Measurements from ENCODE around the gene RPSA.
A peak's percentile ranks its signal among the peaks of the same experiment; 100 is the strongest.
"Not testable (repeated sequence)": the region's sequence is repeated elsewhere in the genome, so short reads cannot be mapped to it uniquely, and the experiment has no call there.

The RPSA gene

DNA sequence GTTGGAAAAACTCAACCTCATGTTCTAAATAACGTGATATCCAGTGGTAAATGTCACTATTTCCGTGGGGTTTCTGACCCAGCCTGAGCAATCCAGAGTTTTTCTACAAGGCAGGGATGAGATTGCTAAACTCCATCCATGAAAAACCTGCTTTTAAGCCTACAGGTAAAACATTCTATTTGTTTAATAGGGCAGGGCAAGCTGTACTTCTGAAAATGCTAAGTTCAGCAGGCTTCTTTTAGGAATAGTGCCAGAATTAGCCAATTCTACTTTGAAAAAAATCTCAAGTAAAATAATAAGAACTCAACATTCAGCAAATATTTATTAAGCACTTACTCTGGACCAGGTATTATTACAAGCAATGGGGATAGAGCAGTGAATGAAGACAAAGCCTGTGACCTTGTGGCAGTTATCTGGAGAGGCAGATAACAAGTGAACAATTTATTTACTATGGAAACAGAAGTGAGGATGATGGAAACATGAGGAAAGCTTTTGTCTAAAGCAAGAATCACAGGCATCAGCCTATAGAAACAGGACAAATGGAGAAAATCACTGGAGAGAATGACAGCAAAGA lies 13.3 kb downstream of the RPSA start:
- no peak for DNase-seq (ENCODE audit: low spot score)

DNA sequence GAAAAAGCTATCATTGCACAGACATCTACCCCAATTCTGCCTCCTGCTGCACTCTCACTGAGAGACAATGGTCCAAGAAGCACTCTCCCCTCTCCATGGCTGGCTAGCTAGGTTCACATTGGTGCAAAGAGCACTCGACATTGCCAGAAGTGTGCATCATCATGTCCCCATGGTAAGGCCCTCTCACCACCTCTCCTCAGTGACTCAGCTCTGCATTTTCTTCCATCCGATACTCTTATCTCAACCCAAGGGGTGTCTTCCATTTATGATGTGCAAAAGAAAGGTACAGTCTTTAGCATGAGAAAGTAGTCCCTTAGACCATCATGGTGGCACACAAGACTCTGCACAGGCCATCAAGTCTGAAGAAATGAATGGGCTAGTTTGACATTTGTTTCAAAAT lies 14.0 kb downstream of the RPSA start:
- no peak for DNase-seq (ENCODE audit: low spot score)

DNA sequence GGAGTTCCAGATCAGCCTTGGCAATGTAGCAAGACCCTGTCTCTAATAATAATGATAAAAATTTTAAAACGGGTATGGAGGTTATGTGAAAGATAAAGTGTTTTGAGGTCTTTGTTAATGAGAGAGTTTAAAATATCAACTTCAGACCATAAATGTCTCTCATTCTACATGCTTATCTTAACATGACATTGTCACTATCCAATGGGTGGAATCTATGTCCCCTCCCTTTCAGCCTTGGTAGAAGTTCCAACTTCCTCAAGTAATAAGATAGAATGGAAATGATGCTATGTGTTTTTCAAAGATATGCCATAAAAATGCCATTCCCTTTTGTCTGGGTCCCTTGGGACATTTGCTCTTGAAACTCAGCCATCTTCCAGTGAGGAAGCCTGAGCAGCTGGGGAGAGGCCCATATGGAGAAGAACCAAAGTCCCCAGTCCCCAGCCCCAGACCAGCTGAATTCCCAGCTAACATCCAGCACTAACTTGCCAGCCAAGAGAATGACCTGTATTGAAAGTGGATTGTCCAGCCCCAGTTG lies 17.0 kb downstream of the RPSA start:
- DNase-seq (ENCODE audit: low spot score): no peak

DNA sequence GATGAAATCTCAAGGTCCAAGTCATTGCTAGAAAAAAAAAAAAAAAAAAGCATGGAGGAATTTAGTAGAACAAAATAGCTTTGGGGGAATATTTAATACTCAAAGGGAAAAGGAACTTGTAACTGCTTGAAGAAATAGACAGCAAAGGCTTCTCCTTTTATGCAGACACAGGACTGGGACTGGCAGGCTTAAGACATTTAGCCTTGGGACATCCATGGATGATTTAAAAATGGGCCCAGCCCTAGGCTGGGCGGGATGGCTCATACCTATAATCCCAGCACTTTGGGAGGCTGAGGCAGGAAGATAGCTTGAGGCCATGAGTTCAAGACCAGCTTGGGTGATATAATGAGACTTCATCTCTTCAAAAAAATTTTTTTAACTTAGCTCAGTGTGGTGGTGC lies 19.8 kb downstream of the RPSA start:
- no peak for DNase-seq (ENCODE audit: low spot score)

DNA sequence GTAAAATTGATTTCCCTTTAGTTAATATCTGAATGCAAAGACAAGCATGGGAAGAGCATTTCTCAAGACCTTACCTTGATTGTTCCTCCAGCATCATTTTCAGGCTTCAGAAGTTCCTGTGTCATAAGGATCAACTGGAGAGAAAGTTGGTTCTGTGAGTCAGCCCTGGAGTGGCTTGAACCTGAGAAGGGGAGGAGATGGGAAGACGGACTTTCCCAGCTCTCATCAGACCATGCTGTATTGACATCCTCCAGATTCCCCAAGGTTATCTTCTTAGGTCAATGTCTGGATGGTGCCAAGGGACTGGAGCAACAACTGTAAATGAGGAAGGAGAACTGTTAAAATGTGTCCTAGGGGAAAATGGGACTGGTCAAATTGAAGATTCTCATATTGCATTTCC lies 21.0 kb downstream of the RPSA start:
- no peak for DNase-seq (ENCODE audit: low spot score)

DNA sequence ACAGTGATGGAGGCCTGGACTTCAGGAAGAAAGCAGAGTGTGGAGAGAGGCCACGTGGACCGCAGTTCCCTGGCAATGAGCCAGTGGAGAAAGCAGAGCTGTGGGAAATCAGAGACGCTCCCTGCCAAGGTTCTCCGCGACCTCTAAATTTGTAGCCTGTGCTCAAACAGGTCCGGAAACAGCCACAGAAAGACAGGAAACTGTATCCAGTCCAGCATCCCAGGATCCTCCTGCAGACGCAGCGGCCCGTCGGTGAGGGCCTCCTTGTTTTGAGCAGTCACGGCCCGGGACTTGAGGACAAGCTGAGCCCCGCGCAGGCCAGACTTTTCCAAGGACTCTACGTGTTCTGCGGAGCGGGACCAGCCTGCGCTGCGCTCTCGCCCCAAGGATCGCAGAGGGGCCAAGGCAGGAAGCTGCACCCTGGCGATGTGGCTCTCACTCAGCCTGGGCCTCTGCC lies 22.3 kb downstream of the RPSA start:
- DNase-seq (ENCODE audit: low spot score): no peak

DNA sequence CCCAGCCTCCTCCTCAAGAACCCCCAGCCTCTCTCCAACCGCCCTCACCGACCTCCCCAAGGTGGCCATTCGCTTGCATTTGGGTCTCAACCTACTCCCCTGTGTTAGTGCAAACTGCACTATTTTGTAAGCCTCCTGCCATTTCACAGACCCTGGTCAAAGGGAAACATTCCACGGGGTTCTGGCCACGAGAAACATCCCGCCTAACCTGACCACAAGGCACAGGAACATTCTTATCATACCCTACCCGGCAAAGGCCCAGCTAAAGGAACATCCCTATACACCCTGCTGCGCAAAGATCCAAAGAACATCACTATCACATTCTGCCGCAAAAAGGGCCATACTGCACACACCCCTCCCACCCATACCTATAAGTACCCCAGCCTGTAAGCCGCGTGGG lies 22.9 kb downstream of the RPSA start:
- DNase-seq (ENCODE audit: low spot score): no peak

DNA sequence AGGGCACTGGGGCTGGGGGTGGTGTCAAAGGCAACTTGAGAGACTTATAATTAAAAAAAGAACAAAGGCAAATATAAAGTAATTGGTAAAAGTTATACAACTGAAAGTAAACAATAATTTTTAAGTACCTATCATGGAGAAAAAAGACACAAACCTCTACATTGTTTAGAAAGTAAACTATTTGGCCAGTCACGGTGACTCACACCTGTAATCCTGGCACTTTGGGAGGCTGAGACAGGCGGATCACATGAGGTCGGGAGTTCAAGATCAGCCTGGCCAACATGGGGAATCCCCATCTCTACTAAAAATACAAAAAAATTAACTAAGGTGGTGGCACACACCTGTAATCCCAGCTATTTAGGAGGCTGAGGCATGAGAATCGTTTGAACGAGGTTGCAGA lies 25.8 kb downstream of the RPSA start:
- no peak for DNase-seq (ENCODE audit: low spot score)

DNA sequence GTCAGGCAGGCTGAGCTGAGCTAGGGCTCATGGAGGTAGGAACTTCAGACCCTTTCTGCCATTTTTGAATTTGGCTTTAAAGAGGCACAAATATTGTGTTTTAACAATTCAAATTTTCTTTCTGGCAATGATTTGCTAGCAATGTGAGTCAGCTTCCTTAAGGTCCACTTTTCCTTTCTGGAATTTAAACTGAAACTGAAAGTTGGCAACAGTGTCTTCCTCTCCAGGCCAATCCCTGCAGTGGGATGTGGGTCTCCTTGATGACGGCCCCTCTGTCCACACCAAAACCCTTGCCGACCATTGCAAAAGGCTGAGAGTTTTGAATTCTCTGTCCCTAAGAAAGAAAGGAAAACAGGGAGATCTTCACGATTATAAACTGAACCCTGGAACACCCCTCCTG lies 27.1 kb downstream of the RPSA start:
- no peak for DNase-seq (ENCODE audit: low spot score)

DNA sequence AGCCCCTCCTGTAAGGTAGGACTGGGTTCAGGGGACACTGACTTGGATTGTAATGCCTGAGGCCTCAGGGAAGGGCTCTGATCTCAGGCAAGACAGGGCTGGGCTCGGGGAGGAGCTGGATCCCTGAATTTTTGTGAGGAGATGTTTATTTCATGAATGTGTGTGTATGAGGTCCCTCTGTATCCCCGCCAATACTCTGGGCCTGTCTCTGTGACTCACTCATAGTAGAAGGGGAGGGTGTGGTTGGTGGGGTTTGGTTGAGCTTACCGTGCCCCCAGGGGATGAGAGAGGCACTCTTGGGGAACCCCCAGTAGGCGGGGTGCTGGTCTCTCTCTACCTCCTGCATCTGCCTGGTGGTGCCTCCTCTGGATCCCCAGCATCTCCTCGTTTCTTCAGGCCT lies 28.1 kb downstream of the RPSA start:
- DNase-seq (ENCODE audit: low spot score): no peak

DNA sequence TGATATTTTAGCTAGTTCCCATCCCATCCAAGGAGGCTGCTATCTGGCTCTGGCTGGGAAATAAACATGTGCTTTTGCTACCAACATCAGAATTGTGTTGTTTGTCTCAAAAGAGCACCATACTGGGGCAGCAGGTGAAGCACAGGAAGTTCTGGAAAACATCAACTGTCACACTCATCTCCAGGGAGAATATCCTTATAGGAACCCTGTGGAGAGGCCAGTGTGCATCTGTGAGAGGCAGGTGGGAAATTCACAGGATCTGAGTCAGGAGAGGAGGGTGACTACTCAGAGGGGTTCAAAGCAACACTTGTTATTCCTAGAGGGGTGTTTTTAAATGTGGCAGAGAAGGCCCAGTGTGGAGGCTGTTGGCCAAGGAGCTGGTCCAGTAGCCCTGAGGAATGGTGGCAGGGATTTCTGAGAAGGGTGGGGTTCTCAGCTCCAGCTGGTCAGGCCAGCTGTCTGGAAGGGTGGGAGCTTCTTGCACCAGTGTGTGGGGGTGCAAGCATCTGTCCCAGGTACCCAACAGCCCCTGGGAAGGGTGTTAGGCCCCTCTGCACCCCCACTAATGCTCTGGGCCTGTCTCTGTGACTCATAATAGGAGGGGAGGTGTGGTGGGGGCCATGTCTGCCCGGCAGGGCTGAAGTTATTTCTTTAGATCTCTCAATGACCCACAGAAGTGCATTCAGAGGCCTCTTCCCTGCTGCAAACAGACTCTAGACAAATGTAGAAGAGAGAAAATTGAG lies 28.7 kb downstream of the RPSA start:
- no peak for DNase-seq (ENCODE audit: low spot score)

DNA sequence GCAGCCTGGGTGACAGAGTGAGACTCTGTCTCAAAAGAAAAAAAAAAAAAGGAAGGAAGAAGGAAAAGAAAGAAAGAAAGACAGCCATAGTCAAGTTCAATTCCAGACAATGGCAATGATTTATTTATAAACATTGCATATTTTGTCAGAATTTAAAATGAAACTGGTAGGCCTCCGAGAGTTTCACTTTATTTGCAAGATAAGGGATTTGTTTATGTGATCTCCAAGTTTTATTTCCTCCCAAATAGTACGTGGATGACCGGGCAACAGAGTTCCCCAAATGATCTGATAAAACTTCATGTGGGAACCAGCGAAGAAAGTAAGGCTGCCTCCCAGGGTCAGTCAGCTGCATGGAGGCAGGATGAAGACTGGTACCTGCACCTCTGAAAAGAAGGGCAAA lies 32.4 kb downstream of the RPSA start:
- no peak for DNase-seq (ENCODE audit: low spot score)

DNA sequence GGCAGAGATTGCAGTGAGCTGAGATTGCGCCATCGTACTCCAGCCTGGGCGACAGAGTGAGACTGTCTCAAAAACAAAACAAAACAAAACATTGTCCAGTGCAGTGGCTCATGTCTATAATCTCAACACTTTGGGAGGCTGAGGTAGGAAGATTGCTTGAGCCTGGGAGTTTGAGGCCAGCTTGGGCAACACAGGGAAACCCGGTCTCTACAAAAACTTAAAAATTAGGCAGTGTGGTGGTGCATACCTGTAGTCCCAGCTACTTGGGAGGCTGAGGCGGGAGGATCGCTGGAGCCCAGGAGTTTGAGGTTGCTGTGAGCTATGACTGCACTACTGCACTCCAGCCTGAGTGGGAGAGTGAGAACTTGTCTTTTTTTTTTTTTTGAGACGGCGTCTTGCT lies 33.8 kb downstream of the RPSA start:
- DNase-seq (ENCODE audit: low spot score): no peak

DNA sequence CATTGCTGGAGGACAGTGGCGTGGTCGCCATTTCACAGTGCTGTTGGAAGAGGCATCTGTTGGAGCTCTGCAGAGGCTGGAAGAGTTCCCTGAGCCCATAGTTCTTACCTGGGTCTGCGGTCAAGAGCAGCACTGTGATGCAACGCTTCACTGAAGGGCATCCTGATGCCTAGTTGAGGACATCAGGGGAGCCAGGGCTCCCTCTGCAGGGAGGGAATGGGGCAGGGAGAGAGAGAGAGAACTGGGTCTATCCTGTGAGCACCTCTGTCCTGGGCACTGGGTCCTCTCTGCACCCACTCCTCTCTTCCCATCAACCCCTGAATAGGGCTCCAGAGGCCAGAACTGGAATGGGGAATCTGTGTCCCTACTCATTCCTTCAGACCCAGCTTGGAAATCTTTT lies 37.0 kb downstream of the RPSA start:
- no peak for DNase-seq (ENCODE audit: low spot score)

DNA sequence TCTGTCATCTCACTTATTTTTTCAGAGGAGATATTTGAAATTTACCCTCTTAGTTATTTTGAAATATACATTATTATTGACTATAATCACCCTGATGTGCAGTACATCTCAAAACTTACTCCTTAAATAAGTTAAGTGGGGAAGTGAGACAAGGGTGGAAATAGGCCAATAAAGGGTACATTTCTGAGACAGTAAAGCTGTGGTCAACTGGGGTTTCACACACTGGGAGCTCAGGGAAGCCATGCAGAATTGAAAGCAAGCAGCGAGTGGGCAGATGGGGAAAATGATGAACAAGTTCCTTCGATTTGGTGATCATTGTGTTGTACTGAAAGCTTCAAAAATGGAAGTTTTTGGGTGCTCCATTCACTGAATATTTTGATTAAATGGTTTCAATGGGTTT lies 39.4 kb downstream of the RPSA start:
- no peak for DNase-seq (ENCODE audit: low spot score)

DNA sequence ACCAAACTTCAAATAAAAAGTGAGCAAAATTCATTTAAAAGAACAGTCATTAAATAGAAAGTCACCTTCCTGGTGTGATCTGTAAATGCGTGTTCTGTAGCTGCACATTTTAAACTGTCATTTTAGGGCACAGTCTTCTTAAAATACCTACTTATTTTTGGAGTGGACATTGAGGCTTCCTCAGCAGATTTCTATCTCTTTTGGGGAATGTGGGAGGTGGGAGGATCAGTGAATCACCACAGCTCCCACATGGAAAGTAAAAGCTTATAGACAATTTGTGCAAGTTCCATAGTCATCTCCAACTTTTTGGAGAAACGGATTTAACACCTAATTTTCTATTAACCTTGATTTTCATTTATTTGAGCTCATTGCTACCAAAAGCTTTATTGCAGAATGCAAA lies 39.9 kb downstream of the RPSA start:
- DNase-seq (ENCODE audit: low spot score): no peak

DNA sequence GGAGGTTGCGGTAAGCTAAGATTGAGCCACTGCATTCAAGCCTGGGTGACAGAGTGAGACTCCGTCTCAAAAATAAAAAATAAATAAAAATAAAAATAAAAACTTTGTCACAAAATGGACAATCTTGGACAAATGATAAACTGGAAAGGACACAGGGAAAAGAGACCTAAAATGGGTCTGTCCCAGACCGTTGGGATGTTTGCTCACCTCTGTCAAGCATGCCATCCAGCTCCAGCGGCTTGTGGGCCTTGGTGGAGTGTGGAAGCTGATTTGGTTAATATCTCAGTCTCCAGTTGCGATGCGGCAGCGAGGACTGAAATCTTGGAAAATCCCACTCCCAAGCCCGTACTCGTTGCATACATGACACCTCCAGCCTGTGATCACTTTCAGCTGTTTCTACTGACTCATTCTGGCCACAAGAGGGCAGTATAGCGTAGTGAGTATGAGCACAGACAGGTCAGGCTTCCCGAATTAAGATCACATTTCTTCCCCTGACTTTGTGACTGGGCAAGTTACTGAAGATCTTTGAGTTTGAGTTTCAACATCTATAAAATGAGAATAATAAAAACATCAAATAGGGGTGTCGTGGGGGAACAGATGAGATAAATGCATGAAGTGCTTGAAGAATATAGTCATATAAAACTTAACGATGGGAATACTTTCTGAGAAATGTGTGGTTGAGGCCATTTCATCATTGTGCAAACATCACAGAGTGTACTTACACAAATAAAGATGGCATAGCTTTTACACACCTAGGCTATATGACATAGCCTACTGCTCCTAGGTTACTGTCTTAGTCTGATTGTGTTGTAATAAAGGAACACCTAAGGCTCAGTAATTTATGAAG lies 41.3 kb downstream of the RPSA start:
- DNase-seq (ENCODE audit: low spot score): peak; percentile 98

DNA sequence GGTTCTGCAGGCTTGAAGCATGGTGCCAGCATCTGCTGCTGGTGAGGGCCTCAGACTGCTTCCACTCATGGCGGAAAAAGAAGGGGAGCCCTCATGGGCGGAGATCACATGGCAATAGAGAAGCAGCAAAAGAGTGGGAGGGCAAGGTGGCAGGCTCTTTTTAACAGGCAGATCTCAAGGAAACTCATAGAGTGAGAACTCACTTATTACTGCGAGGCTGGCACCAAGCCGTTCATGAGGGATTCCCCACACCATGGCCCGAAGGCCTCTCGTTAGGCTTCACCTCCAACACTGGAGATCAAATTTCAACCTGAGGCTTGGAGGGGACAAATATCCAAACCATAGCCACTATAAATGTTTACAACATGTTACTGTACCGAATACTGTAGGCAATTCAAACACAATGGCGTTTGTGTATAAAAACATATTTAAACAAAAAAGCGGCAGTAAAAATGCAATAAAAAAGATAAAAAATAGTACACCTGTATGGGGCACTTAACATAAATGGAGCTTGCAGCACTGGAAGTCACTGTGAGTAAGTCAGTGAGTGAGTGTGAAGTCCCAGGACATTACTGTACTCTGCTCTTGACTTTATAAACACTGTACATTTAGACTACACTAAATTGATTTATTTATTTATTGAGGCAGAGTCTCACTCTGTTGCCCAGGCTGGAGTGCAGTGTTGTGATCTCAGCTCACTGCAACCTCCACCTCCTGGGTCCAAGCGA lies 42.1 kb downstream of the RPSA start:
- DNase-seq (ENCODE audit: low spot score): no peak

DNA sequence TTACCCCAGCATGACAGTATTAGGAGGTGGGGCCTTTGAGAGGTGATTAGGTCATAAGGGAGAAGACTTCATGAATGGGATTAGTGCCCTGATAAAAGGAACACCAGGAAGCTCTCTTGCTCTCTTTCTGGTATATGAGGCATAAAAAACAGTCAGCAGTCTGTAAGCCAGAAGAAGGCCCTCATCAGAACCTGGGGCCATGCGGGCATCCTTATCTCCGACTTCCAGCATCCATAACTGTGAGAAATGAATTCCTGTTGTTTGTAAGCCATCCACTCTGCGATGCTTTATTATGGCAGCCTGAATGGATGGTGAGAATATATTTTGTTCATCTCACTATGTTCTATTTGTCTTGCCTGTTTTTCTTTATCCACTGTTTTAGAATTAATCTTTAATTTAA lies 43.3 kb downstream of the RPSA start:
- DNase-seq (ENCODE audit: low spot score): no peak

DNA sequence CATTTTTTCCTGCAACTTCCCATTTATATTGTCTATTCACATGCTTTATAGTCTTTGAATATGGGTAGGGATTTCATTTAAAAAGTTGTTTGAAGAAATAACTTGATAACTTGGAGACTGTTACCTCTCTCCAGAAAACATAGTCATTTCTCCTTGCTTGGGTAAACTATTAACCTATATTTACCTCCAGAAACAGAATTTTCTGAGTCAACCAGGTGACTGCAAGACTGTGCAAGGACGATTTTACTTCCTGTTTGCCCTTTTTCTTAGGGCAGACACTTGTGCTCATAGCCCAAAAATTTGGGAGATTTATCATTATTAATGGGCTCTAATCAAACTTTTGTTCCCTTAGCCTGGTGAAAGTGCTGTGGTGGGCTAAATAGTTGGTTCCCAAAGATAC lies 46.6 kb downstream of the RPSA start:
- no peak for DNase-seq (ENCODE audit: low spot score)

DNA sequence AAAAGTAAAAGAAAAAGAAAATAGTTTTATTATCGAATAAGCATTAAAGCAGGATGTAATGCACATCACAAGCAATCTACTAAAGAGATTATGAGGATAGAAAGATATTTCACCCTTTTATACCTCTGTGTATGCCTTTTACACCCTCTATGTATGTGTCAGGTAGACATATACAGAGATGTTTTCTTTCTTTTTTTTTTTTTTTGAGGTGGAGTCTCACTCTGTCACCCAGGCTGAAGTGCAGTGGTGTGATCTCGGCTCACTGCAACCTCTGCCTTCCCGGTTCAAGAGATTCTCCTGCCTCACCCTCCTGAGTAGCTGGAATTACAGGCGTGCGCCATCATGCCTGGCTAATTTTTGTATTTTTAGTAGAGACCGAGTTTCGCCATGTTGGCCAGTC lies 47.4 kb downstream of the RPSA start:
- DNase-seq (ENCODE audit: low spot score): not testable (repeated sequence)

DNA sequence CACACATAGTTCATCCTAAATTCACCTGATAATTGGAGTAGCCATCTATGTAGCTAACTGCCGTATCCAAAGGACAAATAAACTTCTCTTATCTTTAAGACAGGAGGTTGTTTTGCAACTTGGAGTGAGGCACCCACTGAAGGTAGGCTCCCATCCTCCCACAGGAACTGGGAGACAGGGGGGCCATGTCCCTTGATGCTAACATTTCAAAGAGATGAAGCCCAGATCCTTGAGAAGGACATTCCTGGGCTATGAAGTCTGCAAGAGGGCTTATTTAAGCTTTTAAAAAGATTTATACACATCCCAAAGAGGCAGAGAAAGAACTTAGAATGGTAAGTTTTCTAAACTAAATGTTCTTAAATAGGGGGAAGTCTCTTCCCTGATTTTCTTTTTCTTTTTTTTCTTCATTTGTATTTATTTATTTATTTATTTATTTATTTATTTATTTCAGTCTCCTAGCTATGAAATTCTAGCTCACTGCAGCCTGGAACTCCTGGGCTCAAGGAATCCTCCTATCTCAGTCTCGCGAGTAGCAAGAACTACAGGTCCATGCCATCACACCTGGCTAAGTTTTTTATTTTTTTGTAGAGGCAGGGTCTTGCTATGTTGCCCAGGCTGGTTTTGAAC lies 48.2 kb downstream of the RPSA start:
- no peak for DNase-seq (ENCODE audit: low spot score)

All from pons (tissue), 1 donor.